ENCODE results near the gene ECEL1.
"Not testable (repeated sequence)": the region's sequence is repeated elsewhere in the genome, so short reads cannot be mapped to it uniquely, and the experiment has no call there.

The ECEL1 gene

GRCh38 chr2:232439758-232440135, 47.9 kb downstream of the ECEL1 start:
- no peaks in the 10 kb centered on the region for H3K9me3 ChIP-seq (ENCODE audit: control insufficient read depth in 2 of 2, low read length in 2 of 2)
- no peak overlapping the region for H3K4me3 ChIP-seq (ENCODE audit: low read length in 2 of 2)

GRCh38 chr2:232438951-232439757, 48.5 kb downstream of the ECEL1 start:
- H3K4me1 ChIP-seq (ENCODE audit: control insufficient read depth in 2 of 2, insufficient read depth in 2 of 2, low read length in 2 of 2), result no peaks in the 10 kb centered on the region

More at GRCh38 chr2:232439758-232440135, 47.9 kb downstream of the ECEL1 start:
- Histone ChIP-seq H3K4me1 (ENCODE audit: control insufficient read depth in 2 of 2, insufficient read depth in 2 of 2, low read length in 2 of 2) (no peaks in the 10 kb centered on the region), H3K27ac (ENCODE audit: low read depth in 2 of 2, low read length in 2 of 2) (no peak overlapping the region), H3K27me3 (ENCODE audit: control insufficient read depth in 2 of 2, insufficient read depth in 2 of 2, low read length in 2 of 2) (peaks cover 0 to 5% of the 10 kb centered on the region in 2 donors), H3K9ac (ENCODE audit: low read depth in 1 of 2, low read length in 2 of 2) (no peak overlapping the region), H3K36me3 (ENCODE audit: control insufficient read depth in 2 of 2, insufficient read depth in 2 of 2, low read length in 2 of 2) (no peaks in the 10 kb centered on the region)

GRCh38 chr2:232438091-232438490, 49.5 kb downstream of the ECEL1 start:
- H3K9ac ChIP-seq (ENCODE audit: low read depth in 1 of 2, low read length in 2 of 2), result no peak overlapping the region
- H3K27ac ChIP-seq (ENCODE audit: low read depth in 2 of 2, low read length in 2 of 2), result no peak overlapping the region
- no peak overlapping the region for H3K4me3 ChIP-seq (ENCODE audit: low read length in 2 of 2)
- no peaks in the 10 kb centered on the region for H3K9me3 ChIP-seq (ENCODE audit: control insufficient read depth in 2 of 2, low read length in 2 of 2)
- H3K4me1 ChIP-seq (ENCODE audit: control insufficient read depth in 2 of 2, insufficient read depth in 2 of 2, low read length in 2 of 2), result no peaks in the 10 kb centered on the region
- H3K36me3 ChIP-seq (ENCODE audit: control insufficient read depth in 2 of 2, insufficient read depth in 2 of 2, low read length in 2 of 2), result no peaks in the 10 kb centered on the region
- peaks cover 0 to 5% of the 10 kb centered on the region in 2 donors for H3K27me3 ChIP-seq (ENCODE audit: control insufficient read depth in 2 of 2, insufficient read depth in 2 of 2, low read length in 2 of 2)

More at GRCh38 chr2:232438951-232439757, 48.5 kb downstream of the ECEL1 start:
- Histone ChIP-seq H3K27me3 (ENCODE audit: control insufficient read depth in 2 of 2, insufficient read depth in 2 of 2, low read length in 2 of 2) (peaks cover 0 to 5% of the 10 kb centered on the region in 2 donors), H3K27ac (ENCODE audit: low read depth in 2 of 2, low read length in 2 of 2) (no peak overlapping the region), H3K9ac (ENCODE audit: low read depth in 1 of 2, low read length in 2 of 2) (no peak overlapping the region), H3K36me3 (ENCODE audit: control insufficient read depth in 2 of 2, insufficient read depth in 2 of 2, low read length in 2 of 2) (no peaks in the 10 kb centered on the region), H3K9me3 (ENCODE audit: control insufficient read depth in 2 of 2, low read length in 2 of 2) (no peaks in the 10 kb centered on the region), H3K4me3 (ENCODE audit: low read length in 2 of 2) (no peak overlapping the region)

- no peaks in the 10 kb centered on the region for H3K9me3 ChIP-seq (ENCODE audit: control insufficient read depth in 2 of 2, low read length in 2 of 2)
- no peaks in the 10 kb centered on the region for H3K4me1 ChIP-seq (ENCODE audit: control insufficient read depth in 2 of 2, insufficient read depth in 2 of 2, low read length in 2 of 2)
These were observed 50.5 kb downstream of the ECEL1 start for GRCh38 chr2:232437195-232437571.

GRCh38 chr2:232436381-232437194, 51.0 kb downstream of the ECEL1 start:
- Histone ChIP-seq H3K4me1 (ENCODE audit: control insufficient read depth in 2 of 2, insufficient read depth in 2 of 2, low read length in 2 of 2) (no peaks in the 10 kb centered on the region), H3K9me3 (ENCODE audit: control insufficient read depth in 2 of 2, low read length in 2 of 2) (no peaks in the 10 kb centered on the region), H3K27me3 (ENCODE audit: control insufficient read depth in 2 of 2, insufficient read depth in 2 of 2, low read length in 2 of 2) (peaks cover 0 to 5% of the 10 kb centered on the region in 2 donors), H3K4me3 (ENCODE audit: low read length in 2 of 2) (no peak overlapping the region), H3K27ac (ENCODE audit: low read depth in 2 of 2, low read length in 2 of 2) (no peak overlapping the region), H3K36me3 (ENCODE audit: control insufficient read depth in 2 of 2, insufficient read depth in 2 of 2, low read length in 2 of 2) (no peaks in the 10 kb centered on the region), H3K9ac (ENCODE audit: low read depth in 1 of 2, low read length in 2 of 2) (no peak overlapping the region)

More at GRCh38 chr2:232437195-232437571, 50.5 kb downstream of the ECEL1 start:
- H3K4me3 ChIP-seq (ENCODE audit: low read length in 2 of 2), result no peak overlapping the region
- no peaks in the 10 kb centered on the region for H3K36me3 ChIP-seq (ENCODE audit: control insufficient read depth in 2 of 2, insufficient read depth in 2 of 2, low read length in 2 of 2)
- no peak overlapping the region for H3K27ac ChIP-seq (ENCODE audit: low read depth in 2 of 2, low read length in 2 of 2)
- peaks cover 0 to 5% of the 10 kb centered on the region in 2 donors for H3K27me3 ChIP-seq (ENCODE audit: control insufficient read depth in 2 of 2, insufficient read depth in 2 of 2, low read length in 2 of 2)
- H3K9ac ChIP-seq (ENCODE audit: low read depth in 1 of 2, low read length in 2 of 2), result no peak overlapping the region

- no peak overlapping the region for H3K27ac ChIP-seq (ENCODE audit: low read depth in 2 of 2, low read length in 2 of 2)
- no peak overlapping the region for H3K4me3 ChIP-seq (ENCODE audit: low read length in 2 of 2)
- no peak overlapping the region for H3K9ac ChIP-seq (ENCODE audit: low read depth in 1 of 2, low read length in 2 of 2)
- H3K27me3 ChIP-seq (ENCODE audit: control insufficient read depth in 2 of 2, insufficient read depth in 2 of 2, low read length in 2 of 2), result peaks cover 0 to 5% of the 10 kb centered on the region in 2 donors
- H3K9me3 ChIP-seq (ENCODE audit: control insufficient read depth in 2 of 2, low read length in 2 of 2), result no peaks in the 10 kb centered on the region
- no peaks in the 10 kb centered on the region for H3K4me1 ChIP-seq (ENCODE audit: control insufficient read depth in 2 of 2, insufficient read depth in 2 of 2, low read length in 2 of 2)
- H3K36me3 ChIP-seq (ENCODE audit: control insufficient read depth in 2 of 2, insufficient read depth in 2 of 2, low read length in 2 of 2), result no peaks in the 10 kb centered on the region
These were observed 51.8 kb downstream of the ECEL1 start for GRCh38 chr2:232435805-232436204.

GRCh38 chr2:232435375-232435648, 52.3 kb downstream of the ECEL1 start:
- Histone ChIP-seq H3K4me1 (ENCODE audit: control insufficient read depth in 2 of 2, insufficient read depth in 2 of 2, low read length in 2 of 2) (no peaks in the 10 kb centered on the region), H3K27me3 (ENCODE audit: control insufficient read depth in 2 of 2, insufficient read depth in 2 of 2, low read length in 2 of 2) (peaks cover 0 to 5% of the 10 kb centered on the region in 2 donors), H3K9ac (ENCODE audit: low read depth in 1 of 2, low read length in 2 of 2) (no peak overlapping the region), H3K36me3 (ENCODE audit: control insufficient read depth in 2 of 2, insufficient read depth in 2 of 2, low read length in 2 of 2) (no peaks in the 10 kb centered on the region), H3K4me3 (ENCODE audit: low read length in 2 of 2) (no peak overlapping the region), H3K9me3 (ENCODE audit: control insufficient read depth in 2 of 2, low read length in 2 of 2) (no peaks in the 10 kb centered on the region), H3K27ac (ENCODE audit: low read depth in 2 of 2, low read length in 2 of 2) (no peak overlapping the region)

GRCh38 chr2:232434563-232435374, 52.9 kb downstream of the ECEL1 start:
- H3K36me3 ChIP-seq (ENCODE audit: control insufficient read depth in 2 of 2, insufficient read depth in 2 of 2, low read length in 2 of 2), result no peaks in the 10 kb centered on the region
- no peak overlapping the region for H3K9ac ChIP-seq (ENCODE audit: low read depth in 1 of 2, low read length in 2 of 2)
- H3K9me3 ChIP-seq (ENCODE audit: control insufficient read depth in 2 of 2, low read length in 2 of 2), result no peaks in the 10 kb centered on the region
- no peaks in the 10 kb centered on the region for H3K4me1 ChIP-seq (ENCODE audit: control insufficient read depth in 2 of 2, insufficient read depth in 2 of 2, low read length in 2 of 2)
- peaks cover 0 to 5% of the 10 kb centered on the region in 2 donors for H3K27me3 ChIP-seq (ENCODE audit: control insufficient read depth in 2 of 2, insufficient read depth in 2 of 2, low read length in 2 of 2)
- no peak overlapping the region for H3K27ac ChIP-seq (ENCODE audit: low read depth in 2 of 2, low read length in 2 of 2)
- H3K4me3 ChIP-seq (ENCODE audit: low read length in 2 of 2), result no peak overlapping the region

GRCh38 chr2:232434091-232434490, 53.5 kb downstream of the ECEL1 start:
- no peak overlapping the region for H3K9ac ChIP-seq (ENCODE audit: low read depth in 1 of 2, low read length in 2 of 2)
- H3K4me1 ChIP-seq (ENCODE audit: control insufficient read depth in 2 of 2, insufficient read depth in 2 of 2, low read length in 2 of 2), result no peaks in the 10 kb centered on the region
- no peaks in the 10 kb centered on the region for H3K36me3 ChIP-seq (ENCODE audit: control insufficient read depth in 2 of 2, insufficient read depth in 2 of 2, low read length in 2 of 2)
- H3K4me3 ChIP-seq (ENCODE audit: low read length in 2 of 2), result no peak overlapping the region
- H3K27me3 ChIP-seq (ENCODE audit: control insufficient read depth in 2 of 2, insufficient read depth in 2 of 2, low read length in 2 of 2), result peaks cover 0 to 3% of the 10 kb centered on the region in 2 donors
- no peaks in the 10 kb centered on the region for H3K9me3 ChIP-seq (ENCODE audit: control insufficient read depth in 2 of 2, low read length in 2 of 2)
- H3K27ac ChIP-seq (ENCODE audit: low read depth in 2 of 2, low read length in 2 of 2), result no peak overlapping the region

GRCh38 chr2:232433622-232434021, 54.0 kb downstream of the ECEL1 start:
- H3K9ac ChIP-seq (ENCODE audit: low read depth in 1 of 2, low read length in 2 of 2); H3K4me1 ChIP-seq (ENCODE audit: control insufficient read depth in 2 of 2, insufficient read depth in 2 of 2, low read length in 2 of 2); H3K27me3 ChIP-seq (ENCODE audit: control insufficient read depth in 2 of 2, insufficient read depth in 2 of 2, low read length in 2 of 2); H3K9me3 ChIP-seq (ENCODE audit: control insufficient read depth in 2 of 2, low read length in 2 of 2); H3K4me3 ChIP-seq (ENCODE audit: low read length in 2 of 2); H3K36me3 ChIP-seq (ENCODE audit: control insufficient read depth in 2 of 2, insufficient read depth in 2 of 2, low read length in 2 of 2); H3K27ac ChIP-seq (ENCODE audit: low read depth in 2 of 2, low read length in 2 of 2): not testable (repeated sequence)
